Keratinocyte (primary cell): ENCODE results near the gene DCLRE1A. TPM values are rescaled to one million over a fixed set of nuclear protein-coding genes. Genes with fewer than 3 reads are reported as not detected.

Source experiments
- DNase-seq: peaks from one replicate; pipeline ENCODE4 v3.0.0-alpha.2; 2011; ENCODE audit warnings: low read depth, missing footprints, low spot score
- FAIRE-seq: peaks from 2 replicates; lab custom pipeline; 2011; peaks lifted over from hg19 to GRCh38; lab: Jason Lieb, UNC
- H2AFZ ChIP-seq: 2 replicates; pipeline ENCODE4 v1.6.0; 2012; ENCODE audit warnings: low read length, control low read depth, inconsistent platforms; ENCODE audit not compliant: control insufficient read depth
- H3K27ac ChIP-seq: 2 replicates; pipeline ENCODE4 v1.5.1; 2011; ENCODE audit warnings: low read length; ENCODE audit not compliant: control insufficient read depth, insufficient read depth
- H3K27me3 ChIP-seq: 3 replicates; pipeline ENCODE4 v1.6.0; 2011; ENCODE audit warnings: low read length; ENCODE audit not compliant: control insufficient read depth, insufficient read depth; ENCODE audit errors: extremely low read depth
- H3K36me3 ChIP-seq, 2 experiments: 2 replicates in 1 of 2; 3 replicates in 1 of 2; pipeline ENCODE4 v1.5.1; 2011; ENCODE audit warnings: low read length in 2 of 2, mild to moderate bottlenecking in 1 of 2; ENCODE audit not compliant: control insufficient read depth in 2 of 2, insufficient read depth in 2 of 2; ENCODE audit errors: extremely low read depth in 1 of 2
- H3K4me1 ChIP-seq: 3 replicates; pipeline ENCODE4 v1.5.1; 2011; ENCODE audit warnings: low read length; ENCODE audit not compliant: control insufficient read depth, insufficient read depth; ENCODE audit errors: extremely low read depth
- H3K4me2 ChIP-seq: 3 replicates; pipeline ENCODE4 v1.6.0; 2011; ENCODE audit warnings: low read depth, low read length; ENCODE audit not compliant: control insufficient read depth, insufficient read depth; ENCODE audit errors: extremely low read depth
- H3K4me3 ChIP-seq, 3 experiments: fragments of 200-600 bp in 1 of 3; sonication (generic) in 1 of 3; 2 replicates in 2 of 3; 3 replicates in 1 of 3; pipeline ENCODE4 v1.5.1; 2011 to 2016; ENCODE audit warnings: low read length in 3 of 3, mild to moderate bottlenecking in 3 of 3, control low read depth in 2 of 3, inconsistent platforms in 1 of 3, low read depth in 1 of 3, mixed read lengths in 1 of 3, mixed run types in 1 of 3, moderate library complexity in 1 of 3; ENCODE audit not compliant: control insufficient read depth in 2 of 3, insufficient read depth in 2 of 3; ENCODE audit errors: extremely low read depth in 1 of 3
- H3K79me2 ChIP-seq: 2 replicates; pipeline ENCODE4 v1.6.0; 2012; ENCODE audit warnings: low read length; ENCODE audit not compliant: control insufficient read depth, insufficient read depth
- H3K9ac ChIP-seq: 3 replicates; pipeline ENCODE4 v1.6.0; 2011; ENCODE audit warnings: low read length; ENCODE audit not compliant: control insufficient read depth, insufficient read depth; ENCODE audit errors: extremely low read depth
- H3K9me1 ChIP-seq: 3 replicates; pipeline ENCODE4 v1.6.0; 2011; ENCODE audit warnings: low read length; ENCODE audit not compliant: control insufficient read depth, insufficient read depth; ENCODE audit errors: extremely low read depth
- H3K9me3 ChIP-seq: 2 replicates; pipeline ENCODE4 v1.5.1; 2012; ENCODE audit warnings: low read depth, low read length; ENCODE audit not compliant: control insufficient read depth
- H4K20me1 ChIP-seq: 3 replicates; pipeline ENCODE4 v1.6.0; 2011; ENCODE audit warnings: low read length; ENCODE audit not compliant: control insufficient read depth, insufficient read depth; ENCODE audit errors: extremely low read depth
- CTCF ChIP-seq, 3 experiments: IDR thresholded peaks in 1 of 3; conservative IDR thresholded peaks in 1 of 3; optimal IDR thresholded peaks in 1 of 3; 2 replicates in 2 of 3; 3 replicates in 1 of 3; pipeline versions ENCODE3 to v1.5.1; 2011; ENCODE audit warnings: low read length in 3 of 3, mild to moderate bottlenecking in 3 of 3, moderate library complexity in 2 of 3, control low read depth in 1 of 3, inconsistent platforms in 1 of 3; ENCODE audit not compliant: insufficient read depth in 2 of 3; ENCODE audit errors: extremely low read depth in 1 of 3
- EZH2 ChIP-seq: IDR thresholded peaks from one replicate; pipeline ENCODE4 v1.6.1; 2012; ENCODE audit warnings: inconsistent platforms, mild to moderate bottlenecking, low read length, moderate library complexity
- dilution Hi-C: fragments of 300-500 bp; cut with MboI; formaldehyde crosslinking; loops from one replicate; pipeline ENCODE4 v1.7.0; 2020; ENCODE audit warnings: low sequenced_read_pairs; ENCODE audit not compliant: extremely low pct_ligation_motif_present
- polyA plus RNA-seq, 5 experiments: library from polyadenylated mRNA; depleted of rRNA in 3 of 5; stranded (reverse) in 3 of 5; stranded (forward) in 1 of 5; unstranded in 1 of 5; fragments of >200 nt; gene quantifications; 1 replicate in 1 of 5; 2 replicates in 3 of 5; 3 replicates in 1 of 5; pipeline versions ENCODE4 v1.2.1 to v1.2.3, GENCODE V29; 2011 to 2012; ENCODE audit warnings: missing spikeins in 2 of 5, low read depth in 1 of 5, low replicate concordance in 1 of 5

DCLRE1A gene
- polyA plus RNA-seq, 1 donor (not counting 4 experiments of a cell fraction or from before 2014, with no cell fraction given): 6.5 TPM

- Histone ChIP-seq H3K27ac (no peak overlapping the region), H3K27me3 (no peaks in the 10 kb centered on the region), H2AFZ (no peak overlapping the region), H3K9me3 (no peaks in the 10 kb centered on the region), H3K9me1 (no peaks in the 10 kb centered on the region), H3K4me1 (no peaks in the 10 kb centered on the region), H3K9ac (no peak overlapping the region), H3K36me3 (peaks cover 0 to 1% of the 10 kb centered on the region in 2 experiments), H4K20me1 (no peaks in the 10 kb centered on the region), H3K4me2 (no peak overlapping the region), H3K79me2 (no peaks in the 10 kb centered on the region), H3K4me3 (no peak overlapping the region)
- dilution Hi-C loops: no loop called here
- DNase-seq (no peak), FAIRE-seq (no peak)
- TF ChIP-seq CTCF (optimal IDR thresholded peaks at IDR 0.05 in 1 of 3, IDR thresholded peaks at IDR 0.05 in 1 of 3, conservative IDR thresholded peaks at IDR 0.05 in 1 of 3; ENCODE audit: extremely low read depth in 1 of 3, insufficient read depth in 2 of 3, low read length in 3 of 3): no peak
Measured at GRCh38 chr10:113889911-113890310, 36.0 kb upstream of the DCLRE1A start.

GRCh38 chr10:113882240-113882639 lies 28.4 kb upstream of the DCLRE1A start:
- no peaks in the 10 kb centered on the region for H3K79me2 ChIP-seq
- no peaks in the 10 kb centered on the region for H3K9me3 ChIP-seq
- H4K20me1 ChIP-seq: no peaks in the 10 kb centered on the region
- H3K4me3 ChIP-seq: no peak overlapping the region
- H3K36me3 ChIP-seq: peaks cover 1 to 3% of the 10 kb centered on the region in 2 experiments
- FAIRE-seq: no peak
- no peak overlapping the region for H3K9ac ChIP-seq
- TF ChIP-seq EZH2 (no peak), CTCF (optimal IDR thresholded peaks at IDR 0.05 in 1 of 3, IDR thresholded peaks at IDR 0.05 in 1 of 3, conservative IDR thresholded peaks at IDR 0.05 in 1 of 3; ENCODE audit: extremely low read depth in 1 of 3, insufficient read depth in 2 of 3, low read length in 3 of 3) (no peak)
- no peaks in the 10 kb centered on the region for H3K4me1 ChIP-seq
- no peak overlapping the region for H3K27ac ChIP-seq
- H3K4me2 ChIP-seq: no peak overlapping the region
- DNase-seq: no peak
- H3K9me1 ChIP-seq: no peaks in the 10 kb centered on the region
- no peaks in the 10 kb centered on the region for H3K27me3 ChIP-seq
- no peak overlapping the region for H2AFZ ChIP-seq
- dilution Hi-C loops: no loop called here
